Nephron (organoid): ENCODE results near the gene TNS1.

ENCODE experiments used
- H3K27ac Mint-ChIP-seq, 3 experiments: 2 replicates each; pipeline ENCODE4 v1.8.0; 2020; ENCODE audit warnings: mixed read lengths in 3 of 3, mild to moderate bottlenecking in 2 of 3, moderate library complexity in 1 of 3
- H3K27me3 Mint-ChIP-seq: 2 replicates; pipeline ENCODE4 v1.8.0; 2021; ENCODE audit warnings: low read depth, mild to moderate bottlenecking, moderate library complexity, mixed read lengths
- H3K36me3 Mint-ChIP-seq: 2 replicates; pipeline ENCODE4 v1.8.0; 2020; ENCODE audit warnings: low read depth, mixed read lengths
- H3K4me1 Mint-ChIP-seq: 2 replicates; pipeline ENCODE4 v1.8.0; 2020; ENCODE audit warnings: mixed read lengths
- H3K4me3 Mint-ChIP-seq, 3 experiments: 2 replicates each; pipeline ENCODE4 v1.8.0; 2020; ENCODE audit warnings: mild to moderate bottlenecking in 3 of 3, mixed read lengths in 3 of 3, moderate library complexity in 2 of 3
- H3K9me3 Mint-ChIP-seq: 2 replicates; pipeline ENCODE4 v1.8.0; 2020; ENCODE audit warnings: mixed read lengths
- TF ChIP-seq, protein P1 (sequence below), 3 experiments: fragments of 200-600 bp; sonication (generic); IDR thresholded peaks; one replicate each; pipeline ENCODE4 v1.5.0; 2021; ENCODE audit warnings: antibody characterized with exemption in 3 of 3; ENCODE audit not compliant: unreplicated experiment in 3 of 3

Gene TNS1

GRCh38 chr2:217901835-217902378 lies 100.9 kb downstream of the TNS1 start:
- H3K27me3 Mint-ChIP-seq: no peaks in the 10 kb centered on the region
- peaks cover 16% of the 10 kb centered on the region for H3K36me3 Mint-ChIP-seq
- TF ChIP-seq, protein P1, sequence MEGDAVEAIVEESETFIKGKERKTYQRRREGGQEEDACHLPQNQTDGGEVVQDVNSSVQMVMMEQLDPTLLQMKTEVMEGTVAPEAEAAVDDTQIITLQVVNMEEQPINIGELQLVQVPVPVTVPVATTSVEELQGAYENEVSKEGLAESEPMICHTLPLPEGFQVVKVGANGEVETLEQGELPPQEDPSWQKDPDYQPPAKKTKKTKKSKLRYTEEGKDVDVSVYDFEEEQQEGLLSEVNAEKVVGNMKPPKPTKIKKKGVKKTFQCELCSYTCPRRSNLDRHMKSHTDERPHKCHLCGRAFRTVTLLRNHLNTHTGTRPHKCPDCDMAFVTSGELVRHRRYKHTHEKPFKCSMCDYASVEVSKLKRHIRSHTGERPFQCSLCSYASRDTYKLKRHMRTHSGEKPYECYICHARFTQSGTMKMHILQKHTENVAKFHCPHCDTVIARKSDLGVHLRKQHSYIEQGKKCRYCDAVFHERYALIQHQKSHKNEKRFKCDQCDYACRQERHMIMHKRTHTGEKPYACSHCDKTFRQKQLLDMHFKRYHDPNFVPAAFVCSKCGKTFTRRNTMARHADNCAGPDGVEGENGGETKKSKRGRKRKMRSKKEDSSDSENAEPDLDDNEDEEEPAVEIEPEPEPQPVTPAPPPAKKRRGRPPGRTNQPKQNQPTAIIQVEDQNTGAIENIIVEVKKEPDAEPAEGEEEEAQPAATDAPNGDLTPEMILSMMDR (IDR thresholded peaks at IDR 0.05; ENCODE audit: unreplicated experiment in 3 of 3): no peak
- no peaks in the 10 kb centered on the region for H3K9me3 Mint-ChIP-seq
- peak overlapping the region; percentile 82 to 89 (median 83) for H3K27ac Mint-ChIP-seq
- H3K4me1 Mint-ChIP-seq: peaks cover 50% of the 10 kb centered on the region
- H3K4me3 Mint-ChIP-seq: peak overlapping the region in 2 of 3 experiments; percentile 23 to 55

DNA sequence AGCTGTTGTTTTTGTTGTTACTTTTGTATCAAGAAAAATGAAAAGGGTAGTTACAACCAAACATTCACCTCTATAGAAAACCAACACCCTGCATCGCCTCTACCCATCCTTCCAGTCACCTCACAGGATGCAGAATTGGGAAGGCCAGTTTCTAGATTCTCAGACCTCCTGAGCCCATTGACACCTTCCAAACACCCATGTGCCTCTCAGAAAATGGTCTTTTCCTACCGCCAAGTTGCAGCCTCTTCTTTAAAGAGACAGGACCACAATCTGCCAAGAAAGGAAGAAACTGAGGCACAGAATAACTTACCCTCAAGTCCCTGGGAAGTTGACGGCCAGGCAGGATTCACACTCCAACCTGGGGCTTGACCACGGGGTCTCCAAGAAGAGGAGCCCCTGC lies 101.4 kb downstream of the TNS1 start:
- H3K4me1 Mint-ChIP-seq: peaks cover 50% of the 10 kb centered on the region
- peak overlapping the region in 1 of 3 experiments; percentile 24 for H3K4me3 Mint-ChIP-seq
- H3K36me3 Mint-ChIP-seq: peaks cover 11% of the 10 kb centered on the region
- H3K27me3 Mint-ChIP-seq: no peaks in the 10 kb centered on the region
- H3K9me3 Mint-ChIP-seq: no peaks in the 10 kb centered on the region
- TF ChIP-seq, protein P1 (IDR thresholded peaks at IDR 0.05; ENCODE audit: unreplicated experiment in 3 of 3): no peak
- H3K27ac Mint-ChIP-seq: peak overlapping the region in 2 of 3 experiments; percentile 64 to 82

GRCh38 chr2:217900780-217901360 lies 101.9 kb downstream of the TNS1 start:
- H3K9me3 Mint-ChIP-seq: no peaks in the 10 kb centered on the region
- TF ChIP-seq, protein P1 (IDR thresholded peaks at IDR 0.05; ENCODE audit: unreplicated experiment in 3 of 3): no peak
- H3K27ac Mint-ChIP-seq: peak overlapping the region in 1 of 3 experiments; percentile 82
- H3K4me3 Mint-ChIP-seq: no peak overlapping the region
- H3K36me3 Mint-ChIP-seq: peaks cover 11% of the 10 kb centered on the region
- H3K4me1 Mint-ChIP-seq: peaks cover 50% of the 10 kb centered on the region
- no peaks in the 10 kb centered on the region for H3K27me3 Mint-ChIP-seq

- no peak overlapping the region for H3K4me3 Mint-ChIP-seq
- peaks cover 55% of the 10 kb centered on the region for H3K4me1 Mint-ChIP-seq
- TF ChIP-seq, protein P1 (IDR thresholded peaks at IDR 0.05; ENCODE audit: unreplicated experiment in 3 of 3): no peak
- no peaks in the 10 kb centered on the region for H3K27me3 Mint-ChIP-seq
- no peak overlapping the region for H3K27ac Mint-ChIP-seq
- H3K36me3 Mint-ChIP-seq: peaks cover 16% of the 10 kb centered on the region
- no peaks in the 10 kb centered on the region for H3K9me3 Mint-ChIP-seq
Observed at GRCh38 chr2:217900010-217900779, 102.6 kb downstream of the TNS1 start.

DNA sequence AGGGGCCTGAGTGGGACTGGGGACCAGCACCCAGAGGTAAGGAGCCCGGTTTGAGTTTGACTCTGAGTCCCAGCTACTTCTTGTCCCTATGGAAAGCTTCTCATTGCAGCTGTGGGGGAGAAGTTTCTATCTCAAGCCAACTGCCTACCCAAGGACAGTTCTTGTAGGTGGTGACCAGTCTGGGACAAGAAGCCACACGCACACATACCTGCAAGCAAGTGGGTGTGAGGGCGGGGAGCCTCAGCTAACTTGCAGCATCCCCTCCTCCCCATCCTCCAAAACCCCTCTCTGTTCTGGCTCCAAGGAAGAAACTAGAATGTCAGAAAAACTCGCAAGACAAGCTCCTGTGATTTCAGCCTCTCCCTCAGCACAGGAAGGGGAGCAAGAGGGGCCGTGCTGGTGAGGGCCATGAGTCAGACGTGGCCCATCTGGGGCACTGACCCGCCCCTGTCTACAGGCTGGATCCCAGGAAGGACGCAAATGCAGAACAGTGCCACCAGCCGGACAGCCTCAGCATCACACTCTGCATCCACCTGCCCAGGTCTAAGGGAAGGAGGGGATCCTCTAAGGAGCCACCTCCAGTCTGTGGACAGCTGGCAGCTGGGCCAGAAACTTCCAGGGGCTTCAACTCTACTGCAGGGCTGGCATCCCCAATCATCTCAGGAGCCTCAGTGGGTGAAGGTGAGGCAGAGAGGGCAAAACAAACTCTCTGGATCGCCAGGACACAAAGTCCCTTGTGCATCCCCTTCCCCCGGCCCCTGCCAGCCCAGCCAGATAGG lies 103.4 kb downstream of the TNS1 start:
- peaks cover 48% of the 10 kb centered on the region for H3K4me1 Mint-ChIP-seq
- H3K27me3 Mint-ChIP-seq: no peaks in the 10 kb centered on the region
- H3K36me3 Mint-ChIP-seq: peaks cover 21% of the 10 kb centered on the region
- TF ChIP-seq, protein P1 (IDR thresholded peaks at IDR 0.05; ENCODE audit: unreplicated experiment in 3 of 3): peak; percentile 43 to 62 (median 47)
- H3K27ac Mint-ChIP-seq: peak overlapping the region in 1 of 3 experiments; percentile 41
- no peak overlapping the region for H3K4me3 Mint-ChIP-seq
- no peaks in the 10 kb centered on the region for H3K9me3 Mint-ChIP-seq
